Cardiac muscle cell (in vitro differentiated cells and primary cell): ENCODE data around the gene MARCHF10. TPM values are rescaled to one million over a fixed set of nuclear protein-coding genes. Genes with fewer than 3 reads are reported as not detected.

Source experiments
- DNase-seq, 2 donors: peaks; one replicate each; pipeline versions ENCODE4 v3.0.0 to v3.0.0-alpha.2; 2010 to 2017; ENCODE audit warnings: low read depth in 1 of 2, low spot score in 1 of 2
- H3K27ac ChIP-seq: fragments of 200-600 bp; sonication (generic); 2 replicates; pipeline ENCODE4 v1.5.1; 2016
- H3K27me3 ChIP-seq: fragments of 200-600 bp; sonication (generic); 2 replicates; pipeline ENCODE4 v1.6.0; 2016; ENCODE audit warnings: control low read depth
- H3K36me3 ChIP-seq: fragments of 200-600 bp; sonication (generic); 2 replicates; pipeline ENCODE4 v1.5.1; 2016; ENCODE audit warnings: control low read depth
- H3K4me1 ChIP-seq: fragments of 200-600 bp; sonication (generic); 2 replicates; pipeline ENCODE4 v1.8.1; 2017; ENCODE audit warnings: low read depth, mild to moderate bottlenecking, mixed run types
- H3K4me3 ChIP-seq: fragments of 200-600 bp; sonication (generic); 2 replicates; pipeline ENCODE4 v1.5.1; 2016; ENCODE audit warnings: mild to moderate bottlenecking
- H3K9me3 ChIP-seq: fragments of 200-600 bp; sonication (generic); 2 replicates; pipeline ENCODE4 v1.5.1; 2017; ENCODE audit warnings: low read depth, mild to moderate bottlenecking, control low read depth
- CTCF ChIP-seq: IDR thresholded peaks from 2 replicates; pipeline ENCODE4 v1.5.1; 2012; ENCODE audit warnings: low read depth, mild to moderate bottlenecking, low read length
- polyA plus RNA-seq: library from polyadenylated mRNA; unstranded; fragments of >200 nt; fragmentation: Nextera tagmentation; extraction: Ambion mirVana; gene quantifications from 2 replicates; pipeline ENCODE4 v1.2.1, GENCODE V29; 2016
- total RNA-seq: library from RNA; depleted of rRNA; stranded (reverse); fragments of >200 nt; gene quantifications from 2 replicates; pipeline ENCODE4 v1.2.3, GENCODE V29; 2016

Gene MARCHF10
- total and polyA plus RNA-seq, 2 experiments from 2014 or later, result 0.77 to 1.1 TPM

GRCh38 chr17:62716834-62717588 is 91.1 kb downstream of the MARCHF10 start:
- Histone ChIP-seq H3K36me3 (no peaks in the 10 kb centered on the region), H3K27me3 (no peaks in the 10 kb centered on the region), H3K9me3 (no peaks in the 10 kb centered on the region), H3K4me1 (peaks cover 41% of the 10 kb centered on the region), H3K4me3 (no peak overlapping the region), H3K27ac (no peak overlapping the region)
- no peak for DNase-seq
- no peak for TF ChIP-seq CTCF

- Histone ChIP-seq H3K36me3 (no peaks in the 10 kb centered on the region), H3K4me1 (peaks cover 44% of the 10 kb centered on the region), H3K4me3 (no peak overlapping the region), H3K27me3 (no peaks in the 10 kb centered on the region), H3K27ac (no peak overlapping the region), H3K9me3 (no peaks in the 10 kb centered on the region)
- no peak for DNase-seq
- TF ChIP-seq CTCF, result no peak
Measured at GRCh38 chr17:62715882-62716390, 92.2 kb downstream of the MARCHF10 start.

- DNase-seq, result no peak
- no peaks in the 10 kb centered on the region for H3K36me3 ChIP-seq
- no peak for TF ChIP-seq CTCF
- no peaks in the 10 kb centered on the region for H3K27me3 ChIP-seq
- H3K9me3 ChIP-seq, result no peaks in the 10 kb centered on the region
- H3K27ac ChIP-seq, result peak overlapping the region; percentile 27
- no peak overlapping the region for H3K4me3 ChIP-seq
- H3K4me1 ChIP-seq, result peaks cover 41% of the 10 kb centered on the region
Measured at GRCh38 chr17:62714016-62714777, 93.9 kb downstream of the MARCHF10 start.

- H3K36me3 ChIP-seq, result no peaks in the 10 kb centered on the region
- H3K4me3 ChIP-seq, result no peak overlapping the region
- peak overlapping the region; percentile 27 for H3K27ac ChIP-seq
- no peaks in the 10 kb centered on the region for H3K9me3 ChIP-seq
- no peak for DNase-seq
- no peak for TF ChIP-seq CTCF
- no peaks in the 10 kb centered on the region for H3K27me3 ChIP-seq
- H3K4me1 ChIP-seq, result peaks cover 32% of the 10 kb centered on the region
Measured at GRCh38 chr17:62713086-62713881, 94.8 kb downstream of the MARCHF10 start.

- Histone ChIP-seq H3K36me3 (no peaks in the 10 kb centered on the region), H3K9me3 (no peaks in the 10 kb centered on the region), H3K4me1 (peaks cover 26% of the 10 kb centered on the region), H3K27me3 (no peaks in the 10 kb centered on the region), H3K4me3 (no peak overlapping the region), H3K27ac (no peak overlapping the region)
- TF ChIP-seq CTCF, result no peak
- DNase-seq, result no peak
Measured at GRCh38 chr17:62712171-62712581, 95.9 kb downstream of the MARCHF10 start.
